OCI-LY1 (cell line): Measurements from ENCODE around the gene CHD5.

Experiments
- H2AFZ ChIP-seq: fragments of 200-600 bp; sonication (generic), shearing (Covaris generic); 2 replicates; pipeline ENCODE4 v1.6.0; 2014; ENCODE audit warnings: antibody characterized with exemption, mild to moderate bottlenecking, low read length
- H3F3A ChIP-seq: fragments of 200-600 bp; sonication (generic), shearing (Covaris generic); 2 replicates; pipeline ENCODE4 v1.6.0; 2014; ENCODE audit warnings: mild to moderate bottlenecking, antibody characterized with exemption, low read length, moderate library complexity; ENCODE audit not compliant: insufficient read depth
- H3K27ac ChIP-seq: fragments of 200-600 bp; sonication (generic); 2 replicates; pipeline ENCODE4 v1.5.1; 2014; ENCODE audit warnings: low read length, mixed run types, mild to moderate bottlenecking, low read depth; ENCODE audit not compliant: poor library complexity, severe bottlenecking
- H3K27me3 ChIP-seq: fragments of 200-600 bp; sonication (generic); 2 replicates; pipeline ENCODE4 v1.6.0; 2014; ENCODE audit warnings: antibody characterized with exemption, mild to moderate bottlenecking, low read length, moderate library complexity; ENCODE audit not compliant: insufficient read depth
- H3K36me3 ChIP-seq: fragments of 200-600 bp; sonication (generic); 2 replicates; pipeline ENCODE4 v1.6.1; 2014; ENCODE audit warnings: mild to moderate bottlenecking, antibody characterized with exemption, low read length, moderate library complexity, mixed read lengths; ENCODE audit not compliant: insufficient read depth
- H3K4me1 ChIP-seq: fragments of 200-600 bp; sonication (generic); 2 replicates; pipeline ENCODE4 v1.5.1; 2014; ENCODE audit warnings: mild to moderate bottlenecking, low read length, moderate library complexity; ENCODE audit not compliant: insufficient read depth, severe bottlenecking
- H3K4me2 ChIP-seq: fragments of 200-600 bp; sonication (generic), shearing (Covaris generic); 2 replicates; pipeline ENCODE4 v1.6.1; 2014; ENCODE audit warnings: low read length
- H3K4me3 ChIP-seq: fragments of 200-600 bp; sonication (generic); 2 replicates; pipeline ENCODE4 v1.5.1; 2014; ENCODE audit warnings: low read length, low read depth, mild to moderate bottlenecking, mixed read lengths; ENCODE audit not compliant: poor library complexity, severe bottlenecking
- H3K79me2 ChIP-seq: fragments of 200-600 bp; shearing (Covaris generic); 2 replicates; pipeline ENCODE4 v1.6.1; 2016; ENCODE audit warnings: mixed run types, low read length, mixed read lengths; ENCODE audit not compliant: insufficient read depth
- H3K9ac ChIP-seq: fragments of 200-600 bp; sonication (generic), shearing (Covaris generic); 2 replicates; pipeline ENCODE4 v1.6.1; 2014; ENCODE audit warnings: mild to moderate bottlenecking, low read length, mixed read lengths
- H3K9me2 ChIP-seq: fragments of 200-600 bp; sonication (generic), shearing (Covaris generic); 2 replicates; pipeline ENCODE4 v1.6.1; 2014; ENCODE audit warnings: low read depth, mild to moderate bottlenecking, low read length, mixed read lengths
- H3K9me3 ChIP-seq: fragments of 200-600 bp; shearing (Covaris generic); 2 replicates; pipeline ENCODE4 v1.6.1; 2014; ENCODE audit warnings: low read length, mixed read lengths
- H4K20me1 ChIP-seq: fragments of 200-600 bp; sonication (generic), shearing (Covaris generic); 2 replicates; pipeline ENCODE4 v1.6.0; 2016; ENCODE audit warnings: mild to moderate bottlenecking, low read length; ENCODE audit not compliant: insufficient read depth
- CTCF ChIP-seq: fragments of 200-600 bp; sonication (generic), shearing (Covaris generic); IDR thresholded peaks from 2 replicates; pipeline ENCODE4 v1.5.1; 2017; ENCODE audit warnings: mild to moderate bottlenecking, antibody characterized with exemption, low read length, moderate library complexity, mixed read lengths
- EZH2 ChIP-seq: fragments of 200-600 bp; sonication (generic), shearing (Covaris generic); IDR thresholded peaks from 2 replicates; pipeline ENCODE4 v1.8.0; 2017; ENCODE audit warnings: borderline replicate concordance, mixed run types, mild to moderate bottlenecking, antibody characterized with exemption, low read length, moderate library complexity, mixed read lengths

The CHD5 gene

GRCh38 chr1:6102532-6102845 is 77.6 kb downstream of the CHD5 start:
- no peaks in the 10 kb centered on the region for H3F3A ChIP-seq
- TF ChIP-seq EZH2 (no peak), CTCF (no peak)
- H3K4me1 ChIP-seq: no peaks in the 10 kb centered on the region
- no peak overlapping the region for H3K4me3 ChIP-seq
- H3K4me2 ChIP-seq: no peak overlapping the region
- no peaks in the 10 kb centered on the region for H3K79me2 ChIP-seq
- no peaks in the 10 kb centered on the region for H4K20me1 ChIP-seq
- 0 out of 2 replicates have a peak, but pooled peaks cover 3% of the 10 kb centered on the region for H3K27me3 ChIP-seq
- no peak overlapping the region for H2AFZ ChIP-seq
- no peak overlapping the region for H3K27ac ChIP-seq
- H3K9me3 ChIP-seq: no peaks in the 10 kb centered on the region
- H3K9me2 ChIP-seq: no peaks in the 10 kb centered on the region
- H3K9ac ChIP-seq: no peak overlapping the region
- peaks cover 13% of the 10 kb centered on the region; the same call in 1 of the 2 replicates for H3K36me3 ChIP-seq

GRCh38 chr1:6101826-6102531 is 78.1 kb downstream of the CHD5 start:
- Histone ChIP-seq H3K4me2 (no peak overlapping the region), H4K20me1 (no peaks in the 10 kb centered on the region), H3K9me2 (no peaks in the 10 kb centered on the region), H3K9ac (no peak overlapping the region), H3K9me3 (no peaks in the 10 kb centered on the region), H3K4me3 (no peak overlapping the region), H3F3A (no peaks in the 10 kb centered on the region), H3K36me3 (peaks cover 13% of the 10 kb centered on the region; the same call in 1 of the 2 replicates), H2AFZ (no peak overlapping the region), H3K27me3 (0 out of 2 replicates have a peak, but pooled peaks cover 3% of the 10 kb centered on the region), H3K4me1 (no peaks in the 10 kb centered on the region), H3K79me2 (no peaks in the 10 kb centered on the region), H3K27ac (no peak overlapping the region)
- TF ChIP-seq EZH2 (no peak), CTCF (no peak)

DNA sequence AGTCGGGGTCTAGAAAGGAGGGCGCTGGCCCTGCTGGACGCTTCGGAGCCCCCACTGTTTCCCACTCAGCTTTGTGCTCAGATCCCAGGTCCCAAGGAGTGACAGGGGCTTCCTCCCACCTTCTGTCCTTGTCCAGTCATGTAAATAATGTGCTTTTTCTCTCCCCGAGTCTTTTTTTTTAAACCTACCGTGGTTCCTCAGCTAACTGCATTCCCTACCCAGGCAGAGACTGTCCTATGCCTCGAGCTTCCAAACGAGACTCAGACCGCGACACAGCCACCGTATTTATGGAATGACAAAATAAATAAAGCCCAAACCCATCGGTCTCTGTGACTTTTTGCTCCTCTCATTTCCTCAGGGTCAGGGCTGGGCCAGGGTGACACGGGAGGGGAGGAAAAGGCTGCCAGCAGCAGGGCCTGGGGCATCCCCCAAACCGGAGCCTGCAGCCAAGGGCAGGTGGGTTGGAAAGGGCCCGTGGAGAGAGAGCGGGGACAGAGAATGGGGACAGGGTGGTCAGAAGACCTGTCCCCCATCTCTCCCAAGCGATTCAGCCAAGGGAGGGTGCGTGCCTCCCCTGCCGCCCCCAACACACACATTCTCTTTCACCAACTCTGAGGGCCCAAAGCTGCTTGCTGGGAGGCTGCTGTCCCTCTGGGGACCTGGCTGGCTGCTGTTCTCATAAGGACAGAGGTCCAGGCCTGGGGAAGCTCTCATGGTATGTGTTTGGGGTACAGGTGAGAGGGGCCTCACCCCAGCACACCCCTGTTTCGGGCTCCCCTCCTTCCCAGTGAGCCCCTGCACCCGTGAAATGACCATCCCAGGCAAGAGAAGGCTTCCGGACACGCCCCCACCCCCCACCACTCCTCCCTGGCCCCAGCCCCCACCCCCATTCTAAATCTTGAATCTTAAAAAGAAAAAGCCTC is 79.0 kb downstream of the CHD5 start:
- Histone ChIP-seq H3F3A (no peaks in the 10 kb centered on the region), H3K9me3 (no peaks in the 10 kb centered on the region), H4K20me1 (no peaks in the 10 kb centered on the region), H2AFZ (no peak overlapping the region), H3K4me2 (no peak overlapping the region), H3K9ac (no peak overlapping the region), H3K27me3 (0 out of 2 replicates have a peak, but pooled peaks cover 3% of the 10 kb centered on the region), H3K79me2 (no peaks in the 10 kb centered on the region), H3K4me3 (no peak overlapping the region), H3K4me1 (no peaks in the 10 kb centered on the region), H3K36me3 (peaks cover 17% of the 10 kb centered on the region; the same call in 1 of the 2 replicates), H3K9me2 (no peaks in the 10 kb centered on the region), H3K27ac (no peak overlapping the region)
- TF ChIP-seq EZH2: no peak
- TF ChIP-seq CTCF: no peak
